DMS114 treated with DMSO at 0.1 percent for 48 hours (cell line): Measurements from ENCODE around the gene MVD.

ENCODE experiments used
- DNase-seq: peaks from one replicate; lab custom pipeline; 2025; ENCODE audit not compliant: unreplicated experiment; lab: John Stamatoyannopoulos, UW

MVD gene, protein sequence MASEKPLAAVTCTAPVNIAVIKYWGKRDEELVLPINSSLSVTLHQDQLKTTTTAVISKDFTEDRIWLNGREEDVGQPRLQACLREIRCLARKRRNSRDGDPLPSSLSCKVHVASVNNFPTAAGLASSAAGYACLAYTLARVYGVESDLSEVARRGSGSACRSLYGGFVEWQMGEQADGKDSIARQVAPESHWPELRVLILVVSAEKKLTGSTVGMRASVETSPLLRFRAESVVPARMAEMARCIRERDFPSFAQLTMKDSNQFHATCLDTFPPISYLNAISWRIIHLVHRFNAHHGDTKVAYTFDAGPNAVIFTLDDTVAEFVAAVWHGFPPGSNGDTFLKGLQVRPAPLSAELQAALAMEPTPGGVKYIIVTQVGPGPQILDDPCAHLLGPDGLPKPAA

DNA sequence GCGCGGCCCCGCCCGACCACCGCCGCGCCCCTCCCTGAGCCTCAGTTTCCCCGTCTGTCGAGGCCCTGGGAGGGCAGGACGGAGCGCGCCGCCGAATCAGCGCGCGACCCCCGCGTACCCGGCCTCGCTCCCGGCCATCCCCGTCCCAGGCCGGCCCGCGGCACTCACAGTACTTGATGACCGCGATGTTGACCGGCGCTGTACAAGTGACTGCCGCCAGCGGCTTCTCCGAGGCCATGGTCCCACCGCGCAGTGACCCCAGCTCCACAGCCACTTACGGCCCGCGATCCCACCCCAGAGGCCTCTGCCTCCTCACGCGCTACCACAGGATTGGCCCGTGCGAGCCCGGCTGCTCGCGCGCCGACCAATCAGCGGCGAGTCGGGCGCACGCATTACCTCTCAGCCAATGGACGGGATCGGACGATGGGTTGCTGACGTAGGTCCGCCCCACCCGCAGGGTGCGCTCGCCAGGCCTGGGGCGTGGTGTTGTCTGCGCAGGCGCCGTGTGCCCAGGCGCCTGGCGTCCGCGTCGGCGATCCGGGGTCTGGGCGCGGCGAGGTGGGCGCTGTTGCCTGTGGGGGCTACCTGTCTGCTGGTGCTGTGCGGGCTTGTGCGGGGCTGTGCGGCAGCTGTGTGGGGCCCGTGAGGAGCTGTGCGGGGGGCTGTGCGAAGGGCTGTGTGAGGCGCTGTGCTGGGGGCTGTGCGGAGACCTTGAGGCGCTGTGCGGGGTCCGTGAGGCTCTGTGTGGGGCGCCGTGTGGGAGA is at the start of gene MVD:
TSS of gene MVD (minus strand) at position 249 of the 764 bp plus-strand sequence. CDS start at position 238, 11 bp downstream.
- peak; percentile 93 for DNase-seq

DNA sequence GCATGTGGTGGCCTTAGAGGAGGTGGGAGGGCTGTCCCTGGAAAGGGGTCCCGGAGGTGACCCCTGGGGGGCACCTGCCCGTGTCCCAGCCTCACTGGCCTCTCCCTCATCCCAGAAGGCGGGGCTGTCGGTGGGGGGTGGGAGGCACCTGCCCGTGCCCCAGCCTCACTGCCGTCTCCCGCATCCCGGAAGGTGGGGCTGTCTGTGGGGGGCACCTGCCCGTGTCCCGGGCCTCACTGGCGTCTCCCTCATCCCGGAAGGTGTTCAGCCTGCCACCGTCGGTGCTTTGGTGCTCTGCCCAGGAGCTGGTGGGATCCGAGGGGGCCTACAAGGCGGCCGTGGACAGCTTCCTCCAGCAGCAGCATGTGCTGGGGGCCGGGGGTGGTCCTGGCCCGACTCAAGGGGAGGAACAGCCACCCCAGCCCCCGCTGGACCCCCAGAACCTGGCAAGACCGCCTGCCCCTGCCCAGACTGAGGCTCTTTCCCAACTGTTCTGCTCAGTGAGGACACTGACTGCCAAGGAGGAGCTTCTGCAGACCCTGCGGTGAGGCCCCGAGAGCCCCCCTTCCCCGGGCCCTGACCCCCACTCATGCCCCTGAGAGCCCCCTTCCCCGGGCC is 49.6 kb upstream of the MVD start:
- DNase-seq = no peak

DNA sequence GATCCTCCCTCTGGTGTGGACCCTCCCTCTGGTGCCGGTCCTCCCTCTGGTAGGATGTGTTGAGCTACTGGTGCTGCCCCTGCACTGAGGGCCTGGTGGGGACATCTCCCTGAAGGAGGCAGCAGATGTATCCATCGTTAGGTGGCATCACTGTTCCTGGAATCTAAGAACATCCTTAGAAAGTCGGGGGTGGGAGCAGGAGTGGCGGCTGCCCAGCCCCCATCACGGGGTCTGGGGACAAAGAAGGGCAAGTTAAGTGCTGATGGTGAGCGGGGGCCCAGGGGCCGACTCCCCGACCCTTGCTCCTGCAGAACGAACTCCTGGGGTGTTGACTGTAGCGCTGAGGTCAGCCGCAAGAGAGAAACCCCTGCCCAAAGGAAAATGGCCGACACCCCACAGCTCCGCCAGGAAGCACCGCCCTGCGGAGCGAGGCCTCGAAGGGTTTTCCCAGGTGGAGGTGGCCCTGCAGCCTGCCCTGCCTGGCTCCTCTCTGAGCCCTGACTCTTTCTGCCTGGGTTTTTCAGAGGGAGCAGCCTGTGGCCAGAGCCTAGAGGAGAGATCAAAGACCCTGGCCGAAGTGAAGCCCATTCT is 49.0 kb upstream of the MVD start:
- no peak for DNase-seq

DNA sequence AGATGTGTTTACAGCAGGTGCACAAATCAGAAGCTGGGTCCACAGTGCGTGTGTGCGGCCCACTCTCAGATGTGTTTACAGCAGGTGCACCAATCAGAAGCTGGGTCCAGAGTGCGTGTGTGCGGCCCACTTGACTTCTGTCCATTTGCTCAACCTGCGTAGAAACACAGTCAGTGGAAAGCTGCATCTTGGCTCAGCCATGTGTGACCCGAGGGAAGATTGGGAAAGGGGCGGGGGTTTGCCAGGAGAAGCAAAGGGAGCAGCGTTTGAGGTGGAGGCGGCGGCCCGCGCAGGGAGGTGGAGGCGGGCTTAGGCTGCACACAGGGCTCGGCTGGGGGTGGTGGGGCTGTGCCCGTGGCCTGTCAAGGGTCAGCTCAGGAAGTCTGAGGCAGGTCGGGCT is 47.7 kb upstream of the MVD start:
- no peak for DNase-seq

DNA sequence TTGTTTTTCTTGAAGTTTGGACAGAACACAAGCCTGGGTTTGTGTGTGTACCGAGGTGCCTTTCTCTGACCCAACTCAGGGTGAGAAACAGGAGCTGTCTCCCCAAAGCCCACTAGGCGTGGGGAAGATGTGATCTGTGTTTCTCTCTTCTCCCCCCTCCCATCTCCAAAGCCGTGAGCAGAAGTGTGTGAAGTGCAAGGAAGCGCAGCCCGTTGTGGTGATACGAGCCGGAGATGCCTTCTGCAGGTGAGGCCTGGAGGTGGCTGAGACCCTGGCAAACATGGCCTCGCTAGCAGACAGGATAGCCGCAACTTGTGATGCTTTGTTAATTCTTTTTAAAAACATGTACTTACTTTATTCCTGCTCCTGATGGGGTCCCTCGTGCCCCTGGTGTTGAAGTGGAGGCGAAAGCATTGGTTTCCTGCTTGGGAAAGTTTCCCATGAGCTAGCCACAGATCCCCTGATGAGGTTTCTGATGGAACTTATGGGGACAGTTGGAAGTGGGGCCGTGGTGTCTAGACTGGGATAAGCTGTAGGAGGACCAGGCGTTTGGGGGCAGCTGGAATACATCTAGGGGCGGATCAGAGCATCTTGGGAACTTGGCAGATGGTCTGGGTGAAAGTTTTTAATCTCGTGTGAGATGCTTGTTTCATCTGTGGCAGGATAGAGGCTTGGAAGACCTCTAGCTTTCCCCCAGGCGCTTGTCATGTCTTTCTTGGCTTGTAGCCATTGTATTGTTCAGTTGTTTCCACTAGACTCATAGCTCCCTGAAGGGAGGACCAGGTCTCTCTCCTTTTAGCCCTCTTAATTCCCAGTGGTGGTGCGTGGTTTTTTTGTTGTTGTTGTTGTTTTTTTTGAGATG is 44.3 kb upstream of the MVD start:
- DNase-seq = no peak

DNA sequence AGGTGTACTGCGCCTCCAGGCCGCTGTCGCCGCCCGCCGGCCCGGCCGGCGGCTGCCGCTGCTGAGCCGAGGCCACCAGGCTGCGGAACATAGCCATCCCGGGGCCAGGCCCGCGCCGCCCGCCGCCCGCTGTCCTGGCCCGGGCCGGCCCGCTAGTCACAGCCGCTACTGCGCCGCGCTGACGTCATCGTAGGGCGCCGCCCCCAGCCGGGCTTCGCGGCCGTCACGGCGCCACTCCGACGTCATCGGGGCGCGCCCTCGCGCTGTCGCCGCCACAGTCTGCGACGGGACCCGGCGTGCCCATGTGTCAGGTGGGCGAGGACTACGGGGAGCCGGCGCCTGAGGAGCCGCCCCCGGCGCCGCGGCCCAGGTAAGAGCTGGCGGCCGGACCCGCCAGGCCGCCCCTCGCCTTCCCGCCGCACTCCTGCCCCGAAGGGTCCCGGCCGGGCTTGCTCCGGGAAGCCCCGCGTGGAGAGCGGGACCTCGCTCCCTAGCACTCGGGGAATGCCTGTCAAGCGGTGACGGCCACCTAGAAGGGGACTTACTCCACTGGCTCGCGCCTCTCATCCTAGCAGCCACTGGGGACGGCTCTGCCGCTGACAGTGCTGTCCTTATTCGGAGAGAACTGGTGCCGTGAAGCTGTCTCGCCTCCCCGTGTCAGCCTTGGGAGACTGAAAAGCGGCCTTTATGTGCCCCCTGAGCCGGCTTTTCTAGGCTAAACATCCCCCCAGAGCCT is 43.5 kb upstream of the MVD start, which contains the start of the genes CTU2 and RNF166:
TSS of gene CTU2 (plus strand) at position 275 of the 736 bp plus-strand sequence. CDS start at position 303, 28 bp downstream.
TSS of gene RNF166 (minus strand) at position 180 of the 736 bp plus-strand sequence. CDS start at position 97, 83 bp downstream.
- peak; percentile 66 for DNase-seq

DNA sequence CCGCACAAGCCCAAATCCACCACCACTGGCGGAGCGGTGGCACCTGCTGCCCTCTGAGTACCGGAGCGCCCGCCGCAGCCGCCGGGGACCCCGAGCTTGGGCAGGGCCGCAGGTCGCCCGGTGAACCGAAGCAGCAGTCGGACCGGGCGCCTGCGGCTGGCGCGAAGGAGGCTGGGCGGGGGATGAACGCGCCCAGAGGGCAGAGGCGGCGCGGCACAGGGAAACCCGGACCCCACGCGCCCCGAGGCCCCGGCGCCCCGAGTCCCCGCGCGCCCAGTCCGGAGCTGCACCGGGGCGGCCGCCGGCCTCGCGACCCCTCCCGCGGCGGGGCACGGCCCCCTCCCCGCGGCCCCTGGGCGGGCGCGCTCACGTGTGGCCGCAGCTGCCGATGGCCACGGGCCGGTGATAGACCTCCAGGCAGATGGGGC is 42.9 kb upstream of the MVD start:
- no peak for DNase-seq

DNA sequence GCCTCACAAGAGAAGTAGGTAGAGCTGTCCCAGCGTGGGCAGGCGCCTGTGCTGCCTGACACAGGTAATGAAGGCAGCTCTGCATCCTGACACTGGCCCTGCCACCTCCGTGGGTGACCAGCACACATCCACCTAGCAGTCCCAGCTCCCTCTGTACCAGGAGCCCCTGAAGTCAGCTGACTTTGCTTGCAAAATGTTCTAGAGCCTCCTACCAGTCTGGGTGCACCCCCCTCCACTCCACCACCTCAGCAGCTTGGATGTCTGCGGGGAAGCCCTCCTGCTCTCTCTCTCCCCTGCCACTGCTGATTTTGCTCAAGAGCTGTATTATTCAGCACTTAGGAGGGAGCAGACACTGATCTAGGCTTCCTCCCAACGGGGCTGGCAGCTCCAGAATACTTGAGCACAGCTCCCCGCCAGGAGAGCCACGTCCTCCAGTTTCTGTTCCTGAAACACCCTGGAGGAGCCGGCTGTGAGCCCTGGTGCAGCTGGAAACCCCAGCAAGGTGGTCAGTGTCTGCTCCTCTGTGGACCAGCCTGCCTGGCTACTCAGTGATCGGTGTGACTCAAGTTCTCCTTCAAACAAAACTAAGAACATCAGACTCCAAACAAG is 42.3 kb upstream of the MVD start:
- no peak for DNase-seq

DNA sequence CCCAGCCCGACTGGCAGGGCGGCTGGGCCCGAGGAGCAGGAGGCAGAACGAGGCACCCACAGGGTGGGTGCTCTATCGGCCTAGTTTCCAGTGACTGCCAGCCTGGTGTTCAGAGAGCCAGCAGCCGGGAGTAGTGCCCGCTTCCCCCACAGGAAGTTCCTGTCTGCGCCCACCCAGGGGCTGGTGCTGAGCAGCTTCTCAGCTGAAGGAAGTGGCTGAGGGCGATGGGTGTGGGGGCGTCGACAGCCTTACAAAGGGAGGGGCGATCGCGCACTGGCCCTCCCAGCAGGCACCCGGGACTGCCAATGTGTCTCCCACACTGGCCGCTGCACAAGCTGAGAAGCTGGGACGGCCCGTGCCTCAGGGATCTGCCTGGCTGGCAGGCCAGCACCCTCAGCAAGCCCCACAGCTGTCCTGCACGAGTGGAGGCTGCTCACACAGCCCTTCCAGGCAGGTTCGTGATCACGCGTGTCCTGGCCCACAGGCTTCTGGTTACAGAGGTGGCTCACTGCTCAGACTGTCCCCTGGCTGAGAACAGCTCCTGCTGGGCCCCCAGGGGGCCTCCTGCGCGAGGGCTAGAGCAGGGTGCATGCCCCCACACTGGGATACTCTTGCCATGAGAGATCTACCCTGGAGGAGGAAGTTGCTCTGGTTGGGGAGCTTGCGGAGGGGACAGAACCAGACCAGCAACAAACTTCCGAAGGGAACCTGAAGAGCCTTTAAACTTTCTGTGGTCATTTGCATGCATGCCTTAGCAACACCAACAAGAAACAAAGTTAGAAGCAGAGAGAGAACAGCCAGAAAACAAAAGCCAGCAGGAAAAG is 40.8 kb upstream of the MVD start:
- DNase-seq = no peak

DNA sequence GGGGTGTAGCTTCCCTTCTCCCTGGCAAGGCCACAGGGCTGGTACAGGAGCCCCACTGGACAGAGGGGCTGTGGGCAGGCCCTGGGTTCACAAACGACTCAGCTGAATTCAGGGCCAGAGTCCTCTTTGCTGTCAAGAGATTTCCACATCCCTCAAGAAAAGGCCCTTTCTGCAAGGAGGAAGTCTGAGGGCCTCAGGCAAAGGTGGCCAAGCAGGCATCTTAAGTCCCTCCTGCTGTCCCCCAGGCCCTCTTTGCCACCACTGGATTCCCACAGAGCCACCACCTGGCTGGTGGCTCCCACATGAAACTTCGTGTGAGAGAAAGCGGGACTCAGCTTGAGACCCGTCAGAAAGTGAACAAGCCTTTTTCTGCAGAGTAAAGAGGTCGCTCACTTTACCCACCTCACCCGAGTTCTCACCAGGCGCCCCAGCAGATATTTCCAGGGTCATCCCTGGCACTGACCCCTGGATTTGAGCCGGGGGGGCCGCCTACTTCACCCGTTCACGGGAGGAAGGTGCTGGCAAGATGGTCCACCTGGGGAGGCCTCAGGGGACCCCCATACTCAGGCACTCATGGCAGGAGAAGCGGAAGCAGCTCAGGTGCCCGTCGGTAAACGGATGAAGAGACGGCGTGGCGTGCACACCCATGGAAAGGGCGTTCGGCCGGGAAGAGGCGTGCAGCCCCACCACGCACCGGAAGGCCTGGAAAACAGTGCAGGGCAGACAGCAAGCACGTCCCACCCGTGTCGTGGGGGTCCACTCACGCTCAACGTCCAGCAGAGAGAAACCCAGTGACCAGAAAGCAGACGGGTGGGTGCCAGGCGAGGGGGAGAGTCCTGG is 39.7 kb upstream of the MVD start:
- no peak for DNase-seq

DNA sequence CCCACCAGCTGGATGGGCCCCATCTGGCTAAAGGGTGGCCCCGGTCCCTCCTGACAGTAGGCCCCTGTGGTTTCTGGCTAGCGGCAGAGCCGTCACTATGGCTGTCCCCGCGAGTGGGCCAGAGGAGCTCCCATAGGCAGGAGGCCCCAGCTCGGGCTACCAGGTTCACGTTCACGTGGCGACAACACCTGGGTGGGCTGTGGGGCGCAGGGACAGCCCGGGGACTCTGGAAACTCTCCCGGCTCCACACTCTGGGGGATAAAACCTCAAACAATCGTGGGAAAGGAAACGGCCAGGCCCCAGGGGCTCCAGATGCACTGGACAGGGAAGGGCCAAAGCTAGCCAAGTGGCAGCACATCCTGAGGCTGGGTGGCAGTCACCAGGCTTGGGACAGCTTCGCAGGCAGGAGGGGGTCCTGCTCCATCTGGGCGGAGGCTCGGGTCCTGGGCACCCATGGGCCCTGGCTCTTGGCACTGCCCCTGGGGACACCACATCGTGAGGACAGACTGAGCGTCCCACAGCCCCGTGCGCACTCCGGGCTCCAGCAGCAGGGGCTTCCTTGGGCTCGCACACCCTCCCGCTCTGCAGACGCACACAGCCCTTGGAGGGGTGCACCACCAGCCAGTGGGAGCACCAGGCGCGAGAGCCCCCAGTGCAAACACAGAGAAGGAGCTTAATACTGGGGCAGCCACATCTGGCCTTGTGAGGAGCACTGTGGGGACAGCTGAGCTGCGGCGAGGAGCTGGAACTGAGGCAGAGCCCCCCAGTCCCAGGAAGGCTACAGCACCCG is 38.9 kb upstream of the MVD start:
- no peak for DNase-seq

DNA sequence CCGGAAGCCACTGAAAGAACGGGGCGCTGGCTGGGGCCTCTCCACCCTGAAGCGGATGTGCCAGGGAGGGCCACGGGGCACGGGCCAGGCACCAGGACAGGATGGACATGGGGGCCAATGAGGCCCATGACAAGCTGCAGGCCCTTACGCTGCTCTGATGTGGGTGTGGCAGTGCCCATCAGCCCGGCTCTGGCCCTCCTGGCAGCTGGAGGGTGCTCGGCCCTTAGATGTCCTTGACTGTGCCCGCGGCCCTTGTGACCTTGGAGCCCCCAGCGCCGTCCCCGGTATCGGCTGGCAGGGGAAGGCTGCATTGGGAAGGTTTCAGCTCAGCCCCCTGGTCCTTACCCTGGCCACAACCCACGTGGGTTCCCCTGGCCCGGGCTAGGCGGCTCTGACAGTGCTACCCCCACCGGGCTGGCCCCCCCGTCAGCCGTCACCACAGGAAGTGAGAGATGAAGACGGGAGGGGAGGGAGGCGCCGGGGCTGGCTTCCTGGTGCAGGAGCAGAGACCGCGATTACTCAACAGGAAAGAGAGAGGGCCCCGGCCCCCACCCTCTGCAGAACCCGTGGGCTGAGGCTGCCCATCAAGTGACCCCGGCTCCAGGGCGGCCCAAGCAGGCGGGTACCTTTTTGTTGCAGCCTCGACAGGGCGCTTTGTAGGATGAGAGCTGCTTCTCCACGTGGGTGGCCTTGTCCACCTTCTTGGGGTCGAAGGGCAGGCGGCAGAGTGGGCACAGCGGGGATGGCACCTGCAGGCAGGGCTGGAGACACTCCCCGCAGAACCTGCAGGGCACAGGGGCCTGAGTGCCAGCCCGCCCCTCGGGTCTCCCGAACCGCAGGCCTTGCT is 38.0 kb upstream of the MVD start:
- DNase-seq = no peak

DNA sequence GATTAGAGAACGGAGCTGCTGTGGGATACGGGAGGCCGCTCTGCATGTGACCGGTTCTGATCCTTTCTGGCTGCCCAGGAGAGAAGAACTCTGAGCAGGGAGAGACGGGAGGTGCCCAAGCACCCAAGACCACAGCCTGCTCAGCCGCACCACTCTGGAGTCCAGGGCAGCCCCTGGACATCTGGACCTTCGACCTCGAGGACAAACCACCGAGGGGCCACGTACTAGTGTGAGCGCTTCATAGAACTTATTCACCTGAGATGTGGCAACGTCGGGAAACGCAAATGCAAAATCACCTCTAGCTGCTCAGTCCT is 37.4 kb upstream of the MVD start:
- no peak for DNase-seq

DNA sequence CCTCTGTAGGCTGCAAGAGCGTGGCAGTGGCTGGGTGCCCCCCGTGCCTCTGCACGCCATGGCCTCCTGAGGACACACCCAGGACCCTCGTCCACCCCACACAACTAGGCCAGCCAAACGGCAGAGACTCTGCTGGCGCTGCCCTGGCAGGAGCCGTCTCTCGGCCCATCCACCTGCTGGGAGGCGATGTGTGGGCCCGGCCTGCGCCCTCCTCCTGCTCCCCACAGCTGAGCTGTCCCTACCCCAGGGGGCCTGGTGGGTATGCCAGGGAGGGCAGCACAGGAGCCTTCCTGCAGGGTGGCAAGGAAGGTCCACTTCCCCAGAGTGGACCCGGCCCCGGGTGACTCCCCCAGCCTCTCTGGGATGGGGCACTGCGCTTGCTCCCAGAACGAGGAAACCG is 36.3 kb upstream of the MVD start:
- no peak for DNase-seq

DNA sequence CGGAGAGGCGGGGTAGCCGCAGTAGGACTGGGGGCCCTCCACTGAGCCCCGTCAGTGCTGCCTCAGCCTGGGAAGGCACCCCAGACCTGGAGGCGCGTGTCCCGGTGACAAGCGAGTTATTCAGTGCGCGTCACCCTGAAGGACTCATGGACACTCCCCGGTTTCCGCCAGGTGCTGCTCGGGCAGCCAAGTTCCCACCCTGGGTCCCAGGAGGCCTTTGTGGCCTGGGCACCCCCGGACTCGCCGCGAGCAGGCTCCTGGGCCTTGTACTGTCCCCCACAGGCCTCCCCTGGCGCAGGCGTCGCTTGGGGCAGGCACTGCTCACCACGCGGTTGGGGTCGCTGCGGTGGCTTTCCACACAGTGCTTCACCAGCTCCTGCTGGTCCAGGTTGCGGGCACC is 35.8 kb upstream of the MVD start:
- no peak for DNase-seq
